SH-SY5Y (cell line): ENCODE data around the gene AOPEP.

Source experiments
- GATA2 ChIP-seq: IDR thresholded peaks from 2 replicates; pipeline ENCODE4 v1.6.1; 2011; ENCODE audit warnings: mild to moderate bottlenecking, low read depth, low read length
- GATA3 ChIP-seq: IDR thresholded peaks from 2 replicates; pipeline ENCODE4 v1.6.1; 2011; ENCODE audit warnings: low read depth, mild to moderate bottlenecking, low read length, moderate library complexity

- TF ChIP-seq GATA2 = no peak
- TF ChIP-seq GATA3 = no peak
Measured at GRCh38 chr9:94767331-94768072, 41.0 kb downstream of the AOPEP start.
